ENCODE measurements around the gene POFUT2.

- TF ChIP-seq CTCF (IDR thresholded peaks at IDR 0.05) (no peak), POLR2A (IDR thresholded peaks at IDR 0.05) (no peak)
Measured at GRCh38 chr21:45310459-45310858, 22.8 kb upstream of the POFUT2 start.
